Keratinocyte (primary cell): ENCODE data around the gene PLD1. TPM values are rescaled to one million over a fixed set of nuclear protein-coding genes. Genes with fewer than 3 reads are reported as not detected.
"Not testable (repeated sequence)": the region's sequence is repeated elsewhere in the genome, so short reads cannot be mapped to it uniquely, and the experiment has no call there.

Source experiments
- DNase-seq: peaks from one replicate; pipeline ENCODE4 v3.0.0-alpha.2; 2011; ENCODE audit warnings: low read depth, missing footprints, low spot score
- FAIRE-seq: peaks from 2 replicates; lab custom pipeline; 2011; peaks lifted over from hg19 to GRCh38; lab: Jason Lieb, UNC
- H2AFZ ChIP-seq: 2 replicates; pipeline ENCODE4 v1.6.0; 2012; ENCODE audit warnings: low read length, control low read depth, inconsistent platforms; ENCODE audit not compliant: control insufficient read depth
- H3K27ac ChIP-seq: 2 replicates; pipeline ENCODE4 v1.5.1; 2011; ENCODE audit warnings: low read length; ENCODE audit not compliant: control insufficient read depth, insufficient read depth
- H3K27me3 ChIP-seq: 3 replicates; pipeline ENCODE4 v1.6.0; 2011; ENCODE audit warnings: low read length; ENCODE audit not compliant: control insufficient read depth, insufficient read depth; ENCODE audit errors: extremely low read depth
- H3K36me3 ChIP-seq, 2 experiments: 2 replicates in 1 of 2; 3 replicates in 1 of 2; pipeline ENCODE4 v1.5.1; 2011; ENCODE audit warnings: low read length in 2 of 2, mild to moderate bottlenecking in 1 of 2; ENCODE audit not compliant: control insufficient read depth in 2 of 2, insufficient read depth in 2 of 2; ENCODE audit errors: extremely low read depth in 1 of 2
- H3K4me1 ChIP-seq: 3 replicates; pipeline ENCODE4 v1.5.1; 2011; ENCODE audit warnings: low read length; ENCODE audit not compliant: control insufficient read depth, insufficient read depth; ENCODE audit errors: extremely low read depth
- H3K4me2 ChIP-seq: 3 replicates; pipeline ENCODE4 v1.6.0; 2011; ENCODE audit warnings: low read depth, low read length; ENCODE audit not compliant: control insufficient read depth, insufficient read depth; ENCODE audit errors: extremely low read depth
- H3K4me3 ChIP-seq, 3 experiments: fragments of 200-600 bp in 1 of 3; sonication (generic) in 1 of 3; 2 replicates in 2 of 3; 3 replicates in 1 of 3; pipeline ENCODE4 v1.5.1; 2011 to 2016; ENCODE audit warnings: low read length in 3 of 3, mild to moderate bottlenecking in 3 of 3, control low read depth in 2 of 3, inconsistent platforms in 1 of 3, low read depth in 1 of 3, mixed read lengths in 1 of 3, mixed run types in 1 of 3, moderate library complexity in 1 of 3; ENCODE audit not compliant: control insufficient read depth in 2 of 3, insufficient read depth in 2 of 3; ENCODE audit errors: extremely low read depth in 1 of 3
- H3K79me2 ChIP-seq: 2 replicates; pipeline ENCODE4 v1.6.0; 2012; ENCODE audit warnings: low read length; ENCODE audit not compliant: control insufficient read depth, insufficient read depth
- H3K9ac ChIP-seq: 3 replicates; pipeline ENCODE4 v1.6.0; 2011; ENCODE audit warnings: low read length; ENCODE audit not compliant: control insufficient read depth, insufficient read depth; ENCODE audit errors: extremely low read depth
- H3K9me1 ChIP-seq: 3 replicates; pipeline ENCODE4 v1.6.0; 2011; ENCODE audit warnings: low read length; ENCODE audit not compliant: control insufficient read depth, insufficient read depth; ENCODE audit errors: extremely low read depth
- H3K9me3 ChIP-seq: 2 replicates; pipeline ENCODE4 v1.5.1; 2012; ENCODE audit warnings: low read depth, low read length; ENCODE audit not compliant: control insufficient read depth
- H4K20me1 ChIP-seq: 3 replicates; pipeline ENCODE4 v1.6.0; 2011; ENCODE audit warnings: low read length; ENCODE audit not compliant: control insufficient read depth, insufficient read depth; ENCODE audit errors: extremely low read depth
- CTCF ChIP-seq, 3 experiments: IDR thresholded peaks in 1 of 3; conservative IDR thresholded peaks in 1 of 3; optimal IDR thresholded peaks in 1 of 3; 2 replicates in 2 of 3; 3 replicates in 1 of 3; pipeline versions ENCODE3 to v1.5.1; 2011; ENCODE audit warnings: low read length in 3 of 3, mild to moderate bottlenecking in 3 of 3, moderate library complexity in 2 of 3, control low read depth in 1 of 3, inconsistent platforms in 1 of 3; ENCODE audit not compliant: insufficient read depth in 2 of 3; ENCODE audit errors: extremely low read depth in 1 of 3
- EZH2 ChIP-seq: IDR thresholded peaks from one replicate; pipeline ENCODE4 v1.6.1; 2012; ENCODE audit warnings: inconsistent platforms, mild to moderate bottlenecking, low read length, moderate library complexity
- dilution Hi-C: fragments of 300-500 bp; cut with MboI; formaldehyde crosslinking; loops from one replicate; pipeline ENCODE4 v1.7.0; 2020; ENCODE audit warnings: low sequenced_read_pairs; ENCODE audit not compliant: extremely low pct_ligation_motif_present
- polyA plus RNA-seq, 5 experiments: library from polyadenylated mRNA; depleted of rRNA in 3 of 5; stranded (reverse) in 3 of 5; stranded (forward) in 1 of 5; unstranded in 1 of 5; fragments of >200 nt; gene quantifications; 1 replicate in 1 of 5; 2 replicates in 3 of 5; 3 replicates in 1 of 5; pipeline versions ENCODE4 v1.2.1 to v1.2.3, GENCODE V29; 2011 to 2012; ENCODE audit warnings: missing spikeins in 2 of 5, low read depth in 1 of 5, low replicate concordance in 1 of 5

PLD1 gene
- polyA plus RNA-seq, 1 donor (not counting 4 experiments of a cell fraction or from before 2014, with no cell fraction given), result 14.7 TPM

GRCh38 chr3:171563298-171563697 is 247.0 kb downstream of the PLD1 start:
- Histone ChIP-seq H3K4me3 (no peak overlapping the region), H3K4me2 (no peak overlapping the region), H3K27me3 (no peaks in the 10 kb centered on the region), H3K9me1 (no peaks in the 10 kb centered on the region), H2AFZ (no peak overlapping the region), H3K9ac (no peak overlapping the region), H3K9me3 (no peaks in the 10 kb centered on the region), H3K36me3 (no peaks in the 10 kb centered on the region), H3K4me1 (no peaks in the 10 kb centered on the region), H4K20me1 (no peaks in the 10 kb centered on the region), H3K27ac (no peak overlapping the region), H3K79me2 (no peaks in the 10 kb centered on the region)
- TF ChIP-seq EZH2 (no peak), CTCF (optimal IDR thresholded peaks at IDR 0.05 in 1 of 3, IDR thresholded peaks at IDR 0.05 in 1 of 3, conservative IDR thresholded peaks at IDR 0.05 in 1 of 3; ENCODE audit: extremely low read depth in 1 of 3, insufficient read depth in 2 of 3, low read length in 3 of 3) (no peak)
- FAIRE-seq (no peak), DNase-seq (no peak)
- dilution Hi-C loops, result no loop called here

GRCh38 chr3:171562459-171562858 is 247.8 kb downstream of the PLD1 start:
- dilution Hi-C loops, H3K27ac ChIP-seq, FAIRE-seq, H4K20me1 ChIP-seq, H3K36me3 ChIP-seq, H3K9me1 ChIP-seq, H3K9ac ChIP-seq, H3K9me3 ChIP-seq, H2AFZ ChIP-seq, H3K4me2 ChIP-seq, H3K27me3 ChIP-seq, H3K4me1 ChIP-seq, H3K79me2 ChIP-seq, DNase-seq, H3K4me3 ChIP-seq: not testable (repeated sequence)

- H2AFZ ChIP-seq, result no peak overlapping the region
- peaks cover 2% of the 10 kb centered on the region for H3K4me1 ChIP-seq
- H3K4me3 ChIP-seq, result no peak overlapping the region
- H4K20me1 ChIP-seq, result no peaks in the 10 kb centered on the region
- no peaks in the 10 kb centered on the region for H3K9me3 ChIP-seq
- H3K36me3 ChIP-seq, result no peaks in the 10 kb centered on the region
- no peaks in the 10 kb centered on the region for H3K79me2 ChIP-seq
- H3K9me1 ChIP-seq, result no peaks in the 10 kb centered on the region
- dilution Hi-C loops, result no loop called here
- no peak for DNase-seq
- no peak for FAIRE-seq
- no peak overlapping the region for H3K9ac ChIP-seq
- H3K27ac ChIP-seq, result no peak overlapping the region
- no peak overlapping the region for H3K4me2 ChIP-seq
- H3K27me3 ChIP-seq, result no peaks in the 10 kb centered on the region
- TF ChIP-seq EZH2, result no peak
- no peak for TF ChIP-seq CTCF (optimal IDR thresholded peaks at IDR 0.05 in 1 of 3, IDR thresholded peaks at IDR 0.05 in 1 of 3, conservative IDR thresholded peaks at IDR 0.05 in 1 of 3; ENCODE audit: extremely low read depth in 1 of 3, insufficient read depth in 2 of 3, low read length in 3 of 3)
These were observed 248.5 kb downstream of the PLD1 start for GRCh38 chr3:171561596-171562323.
